Measurements from ENCODE around the gene SDK1.

Gene SDK1

GRCh38 chr7:4149645-4150044 lies 848.6 kb downstream of the SDK1 start:
- TF ChIP-seq, protein P1, sequence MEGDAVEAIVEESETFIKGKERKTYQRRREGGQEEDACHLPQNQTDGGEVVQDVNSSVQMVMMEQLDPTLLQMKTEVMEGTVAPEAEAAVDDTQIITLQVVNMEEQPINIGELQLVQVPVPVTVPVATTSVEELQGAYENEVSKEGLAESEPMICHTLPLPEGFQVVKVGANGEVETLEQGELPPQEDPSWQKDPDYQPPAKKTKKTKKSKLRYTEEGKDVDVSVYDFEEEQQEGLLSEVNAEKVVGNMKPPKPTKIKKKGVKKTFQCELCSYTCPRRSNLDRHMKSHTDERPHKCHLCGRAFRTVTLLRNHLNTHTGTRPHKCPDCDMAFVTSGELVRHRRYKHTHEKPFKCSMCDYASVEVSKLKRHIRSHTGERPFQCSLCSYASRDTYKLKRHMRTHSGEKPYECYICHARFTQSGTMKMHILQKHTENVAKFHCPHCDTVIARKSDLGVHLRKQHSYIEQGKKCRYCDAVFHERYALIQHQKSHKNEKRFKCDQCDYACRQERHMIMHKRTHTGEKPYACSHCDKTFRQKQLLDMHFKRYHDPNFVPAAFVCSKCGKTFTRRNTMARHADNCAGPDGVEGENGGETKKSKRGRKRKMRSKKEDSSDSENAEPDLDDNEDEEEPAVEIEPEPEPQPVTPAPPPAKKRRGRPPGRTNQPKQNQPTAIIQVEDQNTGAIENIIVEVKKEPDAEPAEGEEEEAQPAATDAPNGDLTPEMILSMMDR (conservative IDR thresholded peaks at IDR 0.05; ENCODE audit: low read depth), result no peak
- H3K27ac ChIP-seq, result no peak overlapping the region
- no peak for DNase-seq (ENCODE audit: low spot score)
- CTCF ChIA-PET, result no interaction called here
- POLR2A ChIA-PET (ENCODE audit: low non-redundant PET), result no interaction called here

GRCh38 chr7:4150731-4151130 lies 849.7 kb downstream of the SDK1 start:
- ChIA-PET CTCF (interaction anchor here (0.7 kb wide), 1 partner anchor 432 kb away, joined by 4 read pairs; no protein-coding TSS in a partner anchor), POLR2A (ENCODE audit: low non-redundant PET) (no interaction called here)
- TF ChIP-seq, protein P1 (conservative IDR thresholded peaks at IDR 0.05; ENCODE audit: low read depth), result no peak
- no peak overlapping the region for H3K27ac ChIP-seq
- DNase-seq (ENCODE audit: low spot score), result no peak

DNA sequence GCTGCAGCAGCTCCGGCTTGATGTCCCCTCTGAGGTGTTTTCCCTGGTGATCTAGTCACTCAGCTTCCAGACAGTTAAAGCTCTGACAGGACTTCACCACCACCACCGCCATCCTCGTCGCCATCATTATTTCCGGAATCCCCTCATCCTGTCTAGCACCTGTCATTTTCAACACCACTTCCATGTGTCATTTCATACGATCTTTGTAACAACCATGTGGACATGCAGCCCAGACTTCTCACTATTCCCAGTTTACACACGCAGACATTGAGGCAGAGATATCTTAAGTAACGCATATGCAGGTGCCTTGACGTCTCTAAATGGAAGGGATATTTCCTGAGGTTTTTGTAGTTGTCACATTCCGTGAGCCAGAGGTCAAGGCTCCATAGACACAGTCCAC lies 850.5 kb downstream of the SDK1 start:
- POLR2A ChIA-PET (ENCODE audit: low non-redundant PET), result no interaction called here
- TF ChIP-seq, protein P1 (conservative IDR thresholded peaks at IDR 0.05; ENCODE audit: low read depth), result no peak
- CTCF ChIA-PET, result interaction anchor here (0.6 kb wide), 1 partner anchor 246 kb away, joined by 3 read pairs; no protein-coding TSS in a partner anchor
- no peak for DNase-seq (ENCODE audit: low spot score)
- H3K27ac ChIP-seq, result no peak overlapping the region

DNA sequence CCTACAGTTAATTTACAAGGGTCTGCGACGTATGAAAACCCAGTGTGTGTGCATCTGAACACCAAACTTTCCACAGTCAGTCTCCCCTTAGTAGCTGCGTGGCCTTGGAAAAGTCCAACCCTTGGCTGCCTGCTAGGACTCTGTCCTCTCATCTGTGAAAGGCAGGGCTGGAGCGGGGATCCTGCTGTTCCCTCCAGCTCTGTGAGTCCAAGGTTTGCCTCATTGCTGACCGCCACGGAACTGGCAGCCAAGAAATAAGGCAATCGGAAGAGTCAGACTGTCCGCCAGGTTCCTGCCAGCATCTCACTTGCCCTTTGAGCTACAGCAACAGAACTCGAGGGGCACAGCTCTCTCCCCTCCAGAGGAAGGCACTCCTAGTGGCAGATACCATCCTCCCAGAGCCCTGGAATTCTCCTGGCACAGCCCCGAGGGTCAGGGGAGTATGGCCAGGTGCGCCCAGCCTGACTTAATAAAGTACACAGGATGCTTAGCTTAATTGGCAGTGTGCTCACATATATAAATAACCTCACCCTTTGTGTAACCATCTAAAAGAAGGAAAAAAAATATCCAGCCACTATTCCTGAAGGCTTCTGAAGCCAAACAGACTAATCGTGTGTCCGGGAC lies 851.0 kb downstream of the SDK1 start:
- TF ChIP-seq, protein P1 (conservative IDR thresholded peaks at IDR 0.05; ENCODE audit: low read depth), result no peak
- DNase-seq (ENCODE audit: low spot score), result no peak
- POLR2A ChIA-PET (ENCODE audit: low non-redundant PET), result no interaction called here
- CTCF ChIA-PET, result interaction anchor here (0.6 kb wide), 1 partner anchor 246 kb away, joined by 3 read pairs; no protein-coding TSS in a partner anchor
- H3K27ac ChIP-seq, result no peak overlapping the region

GRCh38 chr7:4154882-4155535 lies 854.0 kb downstream of the SDK1 start:
- CTCF ChIA-PET, result no interaction called here
- POLR2A ChIA-PET (ENCODE audit: low non-redundant PET), result no interaction called here
- H3K27ac ChIP-seq, result no peak overlapping the region
- TF ChIP-seq, protein P1 (conservative IDR thresholded peaks at IDR 0.05; ENCODE audit: low read depth), result no peak
- DNase-seq (ENCODE audit: low spot score), result no peak

- POLR2A ChIA-PET (ENCODE audit: low non-redundant PET), result no interaction called here
- CTCF ChIA-PET, result no interaction called here
- TF ChIP-seq, protein P1 (conservative IDR thresholded peaks at IDR 0.05; ENCODE audit: low read depth), result no peak
- no peak for DNase-seq (ENCODE audit: low spot score)
- no peak overlapping the region for H3K27ac ChIP-seq
These were observed 855.1 kb downstream of the SDK1 start for GRCh38 chr7:4156190-4156589.
